HCT116 (cell line): Measurements from ENCODE around the gene BCR. TPM values are rescaled to one million over a fixed set of nuclear protein-coding genes. Genes with fewer than 3 reads are reported as not detected.

Source experiments
- ATAC-seq: fragments of 200-7000 bp; cut with Tn5 transposase; 2 replicates; pipeline ENCODE4 v1.9.1; 2020; ENCODE audit warnings: mild to moderate bottlenecking, moderate library complexity
- BruUV-seq: library from RNA; stranded (reverse); fragments of 400-500 nt; replicated peaks from 2 replicates; lab custom pipeline; 2021; lab: Mats Ljungman, UMichigan
- CTCF ChIA-PET: fragments of 300-600 bp; sonication (Branson Sonifier 250); formaldehyde crosslinking; loops from one replicate; lab custom pipeline; 2021; ENCODE audit warnings: antibody characterized with exemption; lab: Charles Lee
- POLR2A ChIA-PET: fragments of 300-600, 350-600 bp; sonication (Branson Sonifier 250); formaldehyde crosslinking; loops from one replicate; lab custom pipeline; 2021; ENCODE audit warnings: antibody characterized with exemption; lab: Charles Lee
- RAD21 ChIA-PET, 2 experiments: fragments of 300-600 bp; sonication (Branson Sonifier 250); formaldehyde crosslinking; loops; one replicate each; lab custom pipeline; 2023; ENCODE audit warnings: low total read pairs in 2 of 2; ENCODE audit not compliant: uncharacterized antibody in 2 of 2, unreplicated experiment in 2 of 2, low non-redundant PET in 1 of 2; lab: Charles Lee
- DNase-seq: peaks from one replicate; pipeline ENCODE4 v3.0.0-alpha.2; 2010; ENCODE audit warnings: low read depth, low spot score
- H2AFZ ChIP-seq: fragments of 200-600 bp; shearing (Covaris generic), sonication (generic); 2 replicates; pipeline ENCODE4 v1.6.1; 2017; ENCODE audit warnings: low read depth, mixed run types, mixed read lengths, antibody characterized with exemption, low read length; ENCODE audit not compliant: poor library complexity, severe bottlenecking
- H3K27ac ChIP-seq: 2 replicates; pipeline ENCODE4 v1.5.1; 2012; ENCODE audit warnings: low read depth, low read length
- H3K27me3 ChIP-seq: fragments of 200-600 bp; sonication (generic); 2 replicates; pipeline ENCODE4 v1.6.1; 2016; ENCODE audit warnings: mixed run types, low read length, mixed read lengths; ENCODE audit not compliant: insufficient read depth
- H3K36me3 ChIP-seq, 2 experiments: fragments of 200-500 bp in 1 of 2; fragments of 200-600 bp in 1 of 2; sonication (Bioruptor generic) in 1 of 2; sonication (generic) in 1 of 2; 2 replicates each; pipeline versions ENCODE4 v1.5.1 to v1.6.1; 2014 to 2016; ENCODE audit warnings: low read length in 2 of 2, inconsistent platforms in 1 of 2, mixed read lengths in 1 of 2, mixed run types in 1 of 2; ENCODE audit not compliant: insufficient read depth in 2 of 2, control insufficient read depth in 1 of 2
- H3K4me1 ChIP-seq, 2 experiments: fragments of 200-600 bp in 1 of 2; sonication (generic) in 1 of 2; 2 replicates each; pipeline versions ENCODE4 v1.5.1 to v1.6.1; 2012 to 2017; ENCODE audit warnings: low read length in 2 of 2, inconsistent platforms in 1 of 2, mild to moderate bottlenecking in 1 of 2, mixed read lengths in 1 of 2, mixed run types in 1 of 2, moderate library complexity in 1 of 2; ENCODE audit not compliant: insufficient read depth in 2 of 2, control insufficient read depth in 1 of 2
- H3K4me2 ChIP-seq: fragments of 200-600 bp; sonication (generic); 2 replicates; pipeline ENCODE4 v1.6.1; 2017; ENCODE audit warnings: mixed run types, low read length, mixed read lengths
- H3K4me3 ChIP-seq, 2 experiments: fragments of 200-600 bp in 1 of 2; sonication (generic) in 1 of 2; replicated peaks in 1 of 2; 2 replicates each; pipeline ENCODE4 v1.5.1; 2011 to 2016; ENCODE audit warnings: low read length in 2 of 2, control low read depth in 1 of 2, low read depth in 1 of 2, mild to moderate bottlenecking in 1 of 2, mixed read lengths in 1 of 2, mixed run types in 1 of 2
- H3K79me2 ChIP-seq: fragments of 200-600 bp; sonication (generic); 2 replicates; pipeline ENCODE4 v1.6.1; 2017; ENCODE audit warnings: mild to moderate bottlenecking, mixed run types, low read length, moderate library complexity, mixed read lengths; ENCODE audit not compliant: insufficient read depth
- H3K9ac ChIP-seq: fragments of 200-600 bp; sonication (generic); 2 replicates; pipeline ENCODE4 v1.6.1; 2016; ENCODE audit warnings: low read length, mixed read lengths
- H3K9me2 ChIP-seq: fragments of 200-600 bp; sonication (generic), shearing (Covaris generic); 2 replicates; pipeline ENCODE4 v1.6.1; 2017; ENCODE audit warnings: mixed run types, mild to moderate bottlenecking, moderate library complexity; ENCODE audit not compliant: insufficient read depth
- H3K9me3 ChIP-seq, 2 experiments: fragments of 200-500 bp in 1 of 2; fragments of 200-600 bp in 1 of 2; sonication (Bioruptor generic) in 1 of 2; sonication (generic) in 1 of 2; 2 replicates each; pipeline ENCODE4 v1.6.1; 2014 to 2017; ENCODE audit warnings: low read length in 2 of 2, mixed read lengths in 2 of 2, inconsistent platforms in 1 of 2, low read depth in 1 of 2, mild to moderate bottlenecking in 1 of 2, mixed run types in 1 of 2, moderate library complexity in 1 of 2; ENCODE audit not compliant: control insufficient read depth in 1 of 2, insufficient read depth in 1 of 2
- H4K20me1 ChIP-seq: fragments of 200-600 bp; sonication (generic), shearing (Covaris generic); 2 replicates; pipeline ENCODE4 v1.6.1; 2017; ENCODE audit warnings: mixed run types, mild to moderate bottlenecking, moderate library complexity; ENCODE audit not compliant: insufficient read depth
- ATF3 ChIP-seq: IDR thresholded peaks from 2 replicates; pipeline ENCODE4 v1.6.1; 2012
- CBX3 ChIP-seq: IDR thresholded peaks from 2 replicates; pipeline ENCODE4 v1.6.1; 2012; ENCODE audit warnings: low read depth
- CEBPB ChIP-seq: IDR thresholded peaks from 2 replicates; pipeline ENCODE4 v1.6.1; 2012; ENCODE audit warnings: low read depth
- EGR1 ChIP-seq: IDR thresholded peaks from 2 replicates; pipeline ENCODE4 v1.6.1; 2012; ENCODE audit warnings: low read depth
- ELF1 ChIP-seq: IDR thresholded peaks from 2 replicates; pipeline ENCODE4 v1.6.1; 2012; ENCODE audit warnings: low read depth, borderline replicate concordance
- EZH2 ChIP-seq: fragments of 200-600 bp; sonication (generic); IDR thresholded peaks from 2 replicates; pipeline ENCODE4 v1.6.1; 2017; ENCODE audit warnings: antibody characterized with exemption, mixed run types
- FOSL1 ChIP-seq: IDR thresholded peaks from 2 replicates; pipeline ENCODE4 v1.6.1; 2012; ENCODE audit warnings: low read depth
- JUND ChIP-seq: IDR thresholded peaks from 2 replicates; pipeline ENCODE4 v1.6.1; 2012
- RAD21 ChIP-seq: IDR thresholded peaks from 2 replicates; pipeline ENCODE4 v1.6.1; 2012; ENCODE audit warnings: low read depth, mild to moderate bottlenecking
- SIN3A ChIP-seq: IDR thresholded peaks from 2 replicates; pipeline ENCODE4 v1.6.1; 2012; ENCODE audit warnings: low read depth
- SP1 ChIP-seq: IDR thresholded peaks from 2 replicates; pipeline ENCODE4 v1.6.1; 2012; ENCODE audit warnings: low read depth
- TCF7L2 ChIP-seq: IDR thresholded peaks from 2 replicates; pipeline ENCODE4 v1.7.0; 2011; ENCODE audit warnings: borderline replicate concordance, inconsistent platforms; ENCODE audit not compliant: insufficient read depth, insufficient read length; ENCODE audit errors: extremely low read depth
- YY1 ChIP-seq: IDR thresholded peaks from 2 replicates; pipeline ENCODE4 v1.6.1; 2011; ENCODE audit warnings: low read length, low read depth, moderate library complexity, mild to moderate bottlenecking; ENCODE audit not compliant: insufficient replicate concordance; ENCODE audit errors: extremely low read depth
- ZBTB33 ChIP-seq: IDR thresholded peaks from 2 replicates; pipeline ENCODE4 v1.6.1; 2011; ENCODE audit warnings: mild to moderate bottlenecking, low read length, moderate library complexity; ENCODE audit not compliant: insufficient replicate concordance; ENCODE audit errors: extremely low read depth
- ZFX ChIP-seq: fragments of 450-650 bp; IDR thresholded peaks from 2 replicates; pipeline ENCODE4 v1.6.1; 2017
- intact Hi-C: fragments of 100-400 bp; cut with micrococcal nuclease; formaldehyde crosslinking; loops from 2 replicates; pipeline ENCODE4 v1.10.0; 2022
- total RNA-seq: library from RNA; stranded (reverse); gene quantifications from one replicate; pipeline ENCODE4 v1.2.1, GENCODE V29; 2021; ENCODE audit not compliant: unreplicated experiment

Gene BCR
- total RNA-seq, 1 experiment from 2014 or later = 39.7 TPM

GRCh38 chr22:23211622-23212021 is 31.3 kb downstream of the BCR start:
- ChIA-PET RAD21 (no interaction called here), CTCF (no interaction called here), POLR2A (no interaction called here)
- no peaks in the 10 kb centered on the region for H3K9me2 ChIP-seq
- peaks cover 90% of the 10 kb centered on the region for H3K79me2 ChIP-seq
- H3K9ac ChIP-seq = no peak overlapping the region
- no peak overlapping the region for H3K27ac ChIP-seq
- no peaks in the 10 kb centered on the region for H3K36me3 ChIP-seq
- no peaks in the 10 kb centered on the region for H3K27me3 ChIP-seq
- no peak for DNase-seq
- H3K4me1 ChIP-seq = peaks cover 0 to 10% of the 10 kb centered on the region in 2 experiments; a peak in 1 of 4 replicates
- no TSS peak for BruUV-seq
- no peak for ATAC-seq
- no peaks in the 10 kb centered on the region for H4K20me1 ChIP-seq
- H3K9me3 ChIP-seq = no peaks in the 10 kb centered on the region
- intact Hi-C loops = no loop called here
- H3K4me2 ChIP-seq = no peak overlapping the region
- H2AFZ ChIP-seq = no peak overlapping the region
- TF ChIP-seq SP1 = no peak
- no peak for TF ChIP-seq YY1
- TF ChIP-seq JUND = no peak
- TF ChIP-seq FOSL1 = no peak
- TF ChIP-seq ELF1 = no peak
- TF ChIP-seq CEBPB = no peak
- TF ChIP-seq RAD21 = no peak
- no peak for TF ChIP-seq SIN3A
- no peak for TF ChIP-seq EZH2
- TF ChIP-seq CBX3 = no peak
- TF ChIP-seq ZFX = no peak
- no peak for TF ChIP-seq EGR1
- no peak for TF ChIP-seq ZBTB33
- no peak for TF ChIP-seq TCF7L2
- TF ChIP-seq ATF3 = no peak
- no peak overlapping the region for H3K4me3 ChIP-seq
